ENCODE results near the gene TUFM.

DNA sequence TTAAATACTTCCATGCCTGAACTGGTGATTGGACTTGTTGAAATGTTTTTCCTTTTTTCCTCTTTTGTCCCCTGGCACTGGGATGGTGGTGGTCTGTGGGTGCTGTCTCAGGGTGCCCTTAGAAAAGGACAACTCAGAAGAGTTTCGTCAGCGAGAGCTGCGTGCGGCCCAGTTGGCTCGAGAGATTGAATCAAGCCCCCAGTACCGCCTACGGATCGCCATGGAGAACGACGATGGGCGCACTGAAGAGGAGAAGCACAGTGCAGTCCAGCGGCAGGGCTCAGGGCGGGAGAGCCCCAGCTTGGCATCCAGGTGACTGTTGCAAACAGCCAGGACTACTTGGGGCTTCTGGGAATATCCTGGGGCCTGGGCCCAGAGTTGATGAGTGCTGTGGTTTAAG lies 16.4 kb downstream of the TUFM start:
- TF ChIP-seq, protein P1, sequence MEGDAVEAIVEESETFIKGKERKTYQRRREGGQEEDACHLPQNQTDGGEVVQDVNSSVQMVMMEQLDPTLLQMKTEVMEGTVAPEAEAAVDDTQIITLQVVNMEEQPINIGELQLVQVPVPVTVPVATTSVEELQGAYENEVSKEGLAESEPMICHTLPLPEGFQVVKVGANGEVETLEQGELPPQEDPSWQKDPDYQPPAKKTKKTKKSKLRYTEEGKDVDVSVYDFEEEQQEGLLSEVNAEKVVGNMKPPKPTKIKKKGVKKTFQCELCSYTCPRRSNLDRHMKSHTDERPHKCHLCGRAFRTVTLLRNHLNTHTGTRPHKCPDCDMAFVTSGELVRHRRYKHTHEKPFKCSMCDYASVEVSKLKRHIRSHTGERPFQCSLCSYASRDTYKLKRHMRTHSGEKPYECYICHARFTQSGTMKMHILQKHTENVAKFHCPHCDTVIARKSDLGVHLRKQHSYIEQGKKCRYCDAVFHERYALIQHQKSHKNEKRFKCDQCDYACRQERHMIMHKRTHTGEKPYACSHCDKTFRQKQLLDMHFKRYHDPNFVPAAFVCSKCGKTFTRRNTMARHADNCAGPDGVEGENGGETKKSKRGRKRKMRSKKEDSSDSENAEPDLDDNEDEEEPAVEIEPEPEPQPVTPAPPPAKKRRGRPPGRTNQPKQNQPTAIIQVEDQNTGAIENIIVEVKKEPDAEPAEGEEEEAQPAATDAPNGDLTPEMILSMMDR (IDR thresholded peaks at IDR 0.05) = no peak
- TF ChIP-seq ZFX (IDR thresholded peaks at IDR 0.05; ENCODE audit: borderline replicate concordance) = no peak

All from 22Rv1 (cell line).